GM10266 (cell line): Measurements from ENCODE around the gene RMC1.

ENCODE experiments used
- DNase-seq: peaks from one replicate; pipeline ENCODE4 v3.0.0; 2012; ENCODE audit errors: extremely low spot score
- TF ChIP-seq, protein P1 (sequence below): IDR thresholded peaks from 2 replicates; pipeline ENCODE4 v1.5.1; 2012; ENCODE audit warnings: mild to moderate bottlenecking, low read depth; ENCODE audit not compliant: control insufficient read depth, insufficient read depth; ENCODE audit errors: missing control alignments

RMC1 gene

DNA sequence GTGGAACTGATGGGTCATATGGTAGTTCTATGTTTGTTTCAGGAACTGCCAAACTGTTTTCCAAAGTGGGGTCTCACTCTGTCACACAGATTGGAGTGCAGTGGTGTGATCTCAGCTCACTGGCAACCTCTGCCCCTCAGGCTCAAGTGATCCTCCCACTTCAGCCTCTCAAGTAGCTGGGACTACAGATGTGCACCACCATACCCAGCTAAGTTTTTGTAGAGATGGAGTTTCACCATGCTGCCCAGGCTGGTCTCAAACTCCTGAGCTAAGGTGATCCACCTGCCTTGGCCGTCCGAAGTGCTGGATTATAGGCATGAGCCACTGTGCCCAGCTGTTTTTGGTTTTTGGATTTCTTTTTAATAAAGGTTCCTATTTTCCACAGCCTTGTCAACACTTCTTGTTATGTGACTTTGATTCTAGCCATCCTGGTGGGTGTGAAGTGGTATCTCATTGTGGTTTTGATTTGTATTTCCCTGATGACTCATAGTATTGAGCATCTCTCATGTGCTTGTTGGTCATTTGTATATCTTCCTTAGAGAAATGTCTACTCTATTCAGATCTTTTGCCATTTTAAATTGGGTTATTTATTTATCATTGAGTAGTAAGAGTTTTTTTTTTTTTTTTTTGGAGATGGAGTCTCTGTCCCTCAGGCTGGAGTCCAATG lies 60.2 kb downstream of the RMC1 start:
- DNase-seq = no peak
- TF ChIP-seq, protein P1, sequence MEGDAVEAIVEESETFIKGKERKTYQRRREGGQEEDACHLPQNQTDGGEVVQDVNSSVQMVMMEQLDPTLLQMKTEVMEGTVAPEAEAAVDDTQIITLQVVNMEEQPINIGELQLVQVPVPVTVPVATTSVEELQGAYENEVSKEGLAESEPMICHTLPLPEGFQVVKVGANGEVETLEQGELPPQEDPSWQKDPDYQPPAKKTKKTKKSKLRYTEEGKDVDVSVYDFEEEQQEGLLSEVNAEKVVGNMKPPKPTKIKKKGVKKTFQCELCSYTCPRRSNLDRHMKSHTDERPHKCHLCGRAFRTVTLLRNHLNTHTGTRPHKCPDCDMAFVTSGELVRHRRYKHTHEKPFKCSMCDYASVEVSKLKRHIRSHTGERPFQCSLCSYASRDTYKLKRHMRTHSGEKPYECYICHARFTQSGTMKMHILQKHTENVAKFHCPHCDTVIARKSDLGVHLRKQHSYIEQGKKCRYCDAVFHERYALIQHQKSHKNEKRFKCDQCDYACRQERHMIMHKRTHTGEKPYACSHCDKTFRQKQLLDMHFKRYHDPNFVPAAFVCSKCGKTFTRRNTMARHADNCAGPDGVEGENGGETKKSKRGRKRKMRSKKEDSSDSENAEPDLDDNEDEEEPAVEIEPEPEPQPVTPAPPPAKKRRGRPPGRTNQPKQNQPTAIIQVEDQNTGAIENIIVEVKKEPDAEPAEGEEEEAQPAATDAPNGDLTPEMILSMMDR = no peak

DNA sequence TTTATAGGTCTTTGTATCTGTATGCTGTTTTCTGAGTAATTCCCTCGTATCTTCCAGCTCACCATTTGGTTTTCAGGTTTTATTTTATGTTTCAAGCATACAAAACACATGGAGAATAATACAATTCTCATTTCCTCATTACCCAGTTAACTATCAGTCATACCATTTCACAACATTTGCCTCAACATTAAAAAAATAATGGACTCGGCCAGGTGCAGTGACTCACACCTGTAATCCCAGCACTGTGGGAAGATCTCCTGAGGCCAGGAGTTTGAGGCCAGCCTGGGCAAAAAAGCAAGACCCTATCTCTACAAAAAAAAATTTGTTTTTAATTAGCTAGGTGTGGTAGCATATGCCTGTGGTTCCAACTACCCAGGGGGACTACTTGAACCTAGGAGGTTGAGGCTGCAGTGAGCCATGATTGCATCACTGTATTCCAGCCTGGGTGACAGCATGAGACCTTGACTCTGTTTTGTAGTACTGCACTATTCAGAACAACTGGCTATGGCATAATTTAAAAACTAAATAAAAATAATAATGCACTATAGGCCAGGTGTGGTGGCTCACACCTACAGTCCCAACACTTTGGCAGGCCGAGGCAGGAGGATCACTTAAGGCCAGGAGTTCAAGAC lies 62.7 kb downstream of the RMC1 start:
- TF ChIP-seq, protein P1 = no peak
- DNase-seq = no peak

GRCh38 chr18:23567671-23568070 lies 64.4 kb downstream of the RMC1 start:
- TF ChIP-seq, protein P1 = no peak
- no peak for DNase-seq

DNA sequence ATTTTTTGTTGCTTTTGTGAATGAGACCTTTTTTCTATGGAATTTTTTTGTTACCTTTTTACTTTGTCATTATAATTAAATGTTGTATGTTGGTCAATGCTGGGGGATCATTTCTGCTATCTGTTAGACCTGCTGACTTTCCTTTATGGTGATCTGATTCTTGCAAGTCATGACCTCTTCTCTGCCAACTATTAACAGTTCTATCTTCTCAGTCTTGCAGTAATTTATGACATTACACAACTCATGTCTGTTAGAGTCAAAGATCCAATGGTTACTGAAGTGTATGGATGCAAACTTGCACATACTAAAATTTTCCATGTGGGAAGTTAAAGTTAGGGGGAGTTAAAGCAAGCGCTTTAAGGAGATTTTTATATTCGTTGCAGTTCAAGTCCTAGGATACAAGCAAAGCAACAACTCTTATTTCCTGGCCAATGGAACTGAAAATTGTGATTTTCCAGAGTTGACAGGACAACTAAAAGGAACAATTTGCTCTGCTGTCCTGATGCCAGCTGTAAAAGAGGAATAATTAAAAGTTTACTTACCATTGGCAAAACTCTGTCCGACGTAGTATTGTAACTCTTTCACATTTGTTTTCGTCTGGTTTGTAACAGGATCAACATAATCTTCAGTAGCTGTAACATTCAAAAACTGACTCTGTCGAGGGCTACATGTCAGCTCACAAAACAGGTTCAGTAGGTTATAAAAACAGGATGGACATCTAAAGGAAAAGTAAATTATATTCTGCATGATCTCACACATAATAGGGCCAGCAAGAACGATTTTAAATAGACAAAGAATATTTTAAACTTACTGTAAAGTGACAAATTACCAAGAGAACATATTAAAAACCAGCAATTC lies 65.2 kb downstream of the RMC1 start:
- TF ChIP-seq, protein P1 = no peak
- DNase-seq = no peak

GRCh38 chr18:23569299-23570063 lies 66.2 kb downstream of the RMC1 start:
- DNase-seq = no peak
- TF ChIP-seq, protein P1 = no peak

GRCh38 chr18:23570912-23571504 lies 67.7 kb downstream of the RMC1 start:
- no peak for DNase-seq
- TF ChIP-seq, protein P1 = no peak
